ENCODE results near the gene SMC4.
"Not testable (repeated sequence)": the region's sequence is repeated elsewhere in the genome, so short reads cannot be mapped to it uniquely, and the experiment has no call there.

SMC4 gene

GRCh38 chr3:160399125-160400029 is at the start of gene SMC4, which contains the start of gene IFT80:
Gene SMC4, plus strand, starts transcription at chr3:160399650. Its CDS starts 1,177 bp downstream, at chr3:160400827.
Gene IFT80, minus strand, starts transcription at chr3:160399225. Its CDS starts 14,625 bp downstream, at chr3:160384600.
- peak; percentile 96 for DNase-seq

GRCh38 chr3:160355826-160356225 is 43.6 kb upstream of the SMC4 start:
- DNase-seq = no peak

- not testable (repeated sequence) for DNase-seq
Measured at GRCh38 chr3:160362896-160363295, 36.6 kb upstream of the SMC4 start.

- DNase-seq = no peak
Measured at GRCh38 chr3:160365869-160366522, 33.5 kb upstream of the SMC4 start.

- DNase-seq = peak in 1 of 2 donors; percentile 5
Measured at GRCh38 chr3:160368804-160369203, 30.6 kb upstream of the SMC4 start.

- peak in 1 of 2 donors; percentile 1 for DNase-seq
Measured at GRCh38 chr3:160369784-160370183, 29.7 kb upstream of the SMC4 start.

GRCh38 chr3:160370987-160371857 is 28.2 kb upstream of the SMC4 start:
- DNase-seq = no peak

GRCh38 chr3:160372780-160373179 is 26.7 kb upstream of the SMC4 start:
- DNase-seq = no peak

- DNase-seq = no peak
Measured at GRCh38 chr3:160373655-160374054, 25.8 kb upstream of the SMC4 start.

GRCh38 chr3:160374472-160374871 is 25.0 kb upstream of the SMC4 start:
- DNase-seq = no peak

GRCh38 chr3:160374925-160375324 is 24.5 kb upstream of the SMC4 start:
- DNase-seq = no peak

GRCh38 chr3:160376681-160377080 is 22.8 kb upstream of the SMC4 start:
- DNase-seq = no peak

- DNase-seq = no peak
Measured at GRCh38 chr3:160378331-160379109, 20.9 kb upstream of the SMC4 start.

- DNase-seq = no peak
Measured at GRCh38 chr3:160379628-160380214, 19.7 kb upstream of the SMC4 start.

- no peak for DNase-seq
Measured at GRCh38 chr3:160381470-160381869, 18.0 kb upstream of the SMC4 start.

GRCh38 chr3:160384639-160385318 is 14.7 kb upstream of the SMC4 start:
- no peak for DNase-seq

- no peak for DNase-seq
Measured at GRCh38 chr3:160390565-160391138, 8.8 kb upstream of the SMC4 start.

GRCh38 chr3:160392798-160393197 is 6.7 kb upstream of the SMC4 start:
- no peak for DNase-seq

- no peak for DNase-seq
Measured at GRCh38 chr3:160393346-160394008, 6.0 kb upstream of the SMC4 start.

- DNase-seq = no peak
Measured at GRCh38 chr3:160394009-160394392, 5.4 kb upstream of the SMC4 start.
